IPS DF 6.9 (cell line): ENCODE results near the gene ZC3H12A.

Source experiments
- DNase-seq: peaks from one replicate; pipeline ENCODE4 v3.0.0-alpha.2; 2013; ENCODE audit warnings: low read depth, low spot score
- H3K27ac ChIP-seq: one replicate; pipeline ENCODE4 v1.5.1; 2013; ENCODE audit warnings: low read length, control low read depth
- H3K27me3 ChIP-seq: 2 replicates; pipeline ENCODE4 v1.6.1; 2013; ENCODE audit warnings: mild to moderate bottlenecking, low read length; ENCODE audit not compliant: control insufficient read depth, insufficient read depth
- H3K36me3 ChIP-seq: 2 replicates; pipeline ENCODE4 v1.6.1; 2013; ENCODE audit warnings: low read length; ENCODE audit not compliant: control insufficient read depth, insufficient read depth
- H3K4me1 ChIP-seq: 2 replicates; pipeline ENCODE4 v1.6.1; 2013; ENCODE audit warnings: low read length; ENCODE audit not compliant: control insufficient read depth, insufficient read depth
- H3K4me3 ChIP-seq: 2 replicates; pipeline ENCODE4 v1.5.1; 2013; ENCODE audit warnings: mild to moderate bottlenecking, low read length
- H3K9me3 ChIP-seq: 2 replicates; pipeline ENCODE4 v1.6.1; 2013; ENCODE audit warnings: low read length, inconsistent platforms; ENCODE audit not compliant: control insufficient read depth, insufficient read depth
- WGBS: extraction: QIAGEN DNeasy Blood & Tissue Kit; methylation state at CpG from one replicate; pipeline ENCODE4 v1.1.7; 2013; ENCODE audit warnings: mixed read lengths, missing lambda C conversion rate; ENCODE audit not compliant: insufficient read length, insufficient coverage; 5-methylcytosine and 5-hydroxymethylcytosine counted together

ZC3H12A gene

DNA sequence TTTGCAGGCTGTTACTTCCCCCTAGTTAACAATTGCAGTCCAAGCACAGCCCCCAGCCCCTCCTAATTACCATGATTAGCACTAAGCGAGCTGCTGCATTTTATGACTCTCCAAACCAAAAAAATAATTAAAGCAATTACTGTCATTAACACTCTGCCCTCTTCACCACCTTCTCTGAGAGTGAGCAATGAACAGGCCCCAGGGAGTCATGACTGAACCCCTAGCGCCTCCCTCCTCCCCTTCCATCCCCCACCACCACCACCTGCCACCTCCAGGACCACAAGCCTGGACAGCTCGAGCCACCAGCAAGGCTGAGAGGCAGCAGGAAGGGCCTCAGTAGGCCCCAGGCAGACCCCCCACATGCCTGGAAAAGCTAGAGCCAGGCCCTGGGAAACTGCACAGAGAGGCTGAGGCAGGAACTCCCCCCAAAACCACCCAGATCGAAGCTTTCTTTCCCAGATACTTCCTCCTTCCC, 35.5 kb upstream of the ZC3H12A start:
- no peak overlapping the region for H3K27ac ChIP-seq
- H3K36me3 ChIP-seq: no peaks in the 10 kb centered on the region
- no peak overlapping the region for H3K4me3 ChIP-seq
- H3K9me3 ChIP-seq: no peaks in the 10 kb centered on the region
- DNase-seq: no peak
- H3K4me1 ChIP-seq: no peaks in the 10 kb centered on the region
- WGBS: no CpG with 5 or more reads among the region's 4 CpGs
- no peaks in the 10 kb centered on the region for H3K27me3 ChIP-seq

- H3K27me3 ChIP-seq: no peaks in the 10 kb centered on the region
Observed at GRCh38 chr1:37439349-37439995, 34.9 kb upstream of the ZC3H12A start.

GRCh38 chr1:37441490-37441889, 32.9 kb upstream of the ZC3H12A start:
- Histone ChIP-seq H3K27me3 (no peaks in the 10 kb centered on the region), H3K9me3 (no peaks in the 10 kb centered on the region), H3K27ac (no peak overlapping the region), H3K36me3 (no peaks in the 10 kb centered on the region), H3K4me1 (no peaks in the 10 kb centered on the region), H3K4me3 (no peak overlapping the region)
- no peak for DNase-seq
- WGBS: no CpG with 5 or more reads among the region's 10 CpGs

More at GRCh38 chr1:37439349-37439995, 34.9 kb upstream of the ZC3H12A start:
- H3K4me3 ChIP-seq: no peak overlapping the region
- no peaks in the 10 kb centered on the region for H3K4me1 ChIP-seq
- no CpG with 5 or more reads among the region's 2 CpGs for WGBS
- no peak for DNase-seq
- no peaks in the 10 kb centered on the region for H3K36me3 ChIP-seq
- H3K27ac ChIP-seq: no peak overlapping the region
- H3K9me3 ChIP-seq: no peaks in the 10 kb centered on the region

- Histone ChIP-seq H3K36me3 (no peaks in the 10 kb centered on the region), H3K4me1 (no peaks in the 10 kb centered on the region), H3K9me3 (no peaks in the 10 kb centered on the region), H3K27me3 (no peaks in the 10 kb centered on the region), H3K4me3 (no peak overlapping the region), H3K27ac (no peak overlapping the region)
- WGBS: no CpG with 5 or more reads among the region's 4 CpGs
- DNase-seq: no peak
Observed at GRCh38 chr1:37442139-37442538, 32.2 kb upstream of the ZC3H12A start.

- no CpG with 5 or more reads among the region's 2 CpGs for WGBS
- Histone ChIP-seq H3K27me3 (no peaks in the 10 kb centered on the region), H3K4me3 (no peak overlapping the region), H3K4me1 (no peaks in the 10 kb centered on the region), H3K27ac (no peak overlapping the region), H3K9me3 (no peaks in the 10 kb centered on the region), H3K36me3 (no peaks in the 10 kb centered on the region)
- DNase-seq: no peak
Observed at GRCh38 chr1:37442644-37443043, 31.7 kb upstream of the ZC3H12A start.

DNA sequence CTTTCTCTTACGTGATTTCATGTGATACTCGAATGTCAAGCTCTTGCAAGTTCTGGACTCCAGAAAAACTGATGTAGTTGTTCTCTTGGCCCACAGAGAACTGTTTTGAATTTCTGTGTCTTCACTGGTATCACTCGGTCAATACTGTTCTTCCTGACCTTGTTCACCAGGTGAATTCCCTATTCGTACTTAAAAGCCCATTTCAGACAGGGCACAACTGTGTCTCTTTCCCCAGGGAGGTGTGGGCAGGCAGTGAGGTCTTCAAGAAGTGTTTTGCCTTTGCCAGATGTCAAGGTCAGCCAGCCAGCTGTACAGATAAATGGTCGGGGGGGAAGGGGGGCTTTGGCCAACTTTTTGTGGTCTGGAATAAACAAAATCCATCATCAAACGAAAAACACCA, 27.5 kb upstream of the ZC3H12A start:
- no peaks in the 10 kb centered on the region for H3K27me3 ChIP-seq
- no CpG with 5 or more reads among the region's 6 CpGs for WGBS
- H3K27ac ChIP-seq: no peak overlapping the region
- no peak overlapping the region for H3K4me3 ChIP-seq
- H3K36me3 ChIP-seq: no peaks in the 10 kb centered on the region
- DNase-seq: no peak
- H3K4me1 ChIP-seq: peaks cover 8% of the 10 kb centered on the region; the same call in 1 of the 2 replicates
- no peaks in the 10 kb centered on the region for H3K9me3 ChIP-seq

GRCh38 chr1:37448185-37448584, 26.2 kb upstream of the ZC3H12A start:
- H3K36me3 ChIP-seq: no peaks in the 10 kb centered on the region
- no peak overlapping the region for H3K4me3 ChIP-seq
- peaks cover 8% of the 10 kb centered on the region; the same call in 1 of the 2 replicates for H3K4me1 ChIP-seq
- WGBS: no CpG with 5 or more reads among the region's 2 CpGs
- H3K9me3 ChIP-seq: no peaks in the 10 kb centered on the region
- H3K27ac ChIP-seq: no peak overlapping the region
- no peak for DNase-seq
- H3K27me3 ChIP-seq: no peaks in the 10 kb centered on the region

DNA sequence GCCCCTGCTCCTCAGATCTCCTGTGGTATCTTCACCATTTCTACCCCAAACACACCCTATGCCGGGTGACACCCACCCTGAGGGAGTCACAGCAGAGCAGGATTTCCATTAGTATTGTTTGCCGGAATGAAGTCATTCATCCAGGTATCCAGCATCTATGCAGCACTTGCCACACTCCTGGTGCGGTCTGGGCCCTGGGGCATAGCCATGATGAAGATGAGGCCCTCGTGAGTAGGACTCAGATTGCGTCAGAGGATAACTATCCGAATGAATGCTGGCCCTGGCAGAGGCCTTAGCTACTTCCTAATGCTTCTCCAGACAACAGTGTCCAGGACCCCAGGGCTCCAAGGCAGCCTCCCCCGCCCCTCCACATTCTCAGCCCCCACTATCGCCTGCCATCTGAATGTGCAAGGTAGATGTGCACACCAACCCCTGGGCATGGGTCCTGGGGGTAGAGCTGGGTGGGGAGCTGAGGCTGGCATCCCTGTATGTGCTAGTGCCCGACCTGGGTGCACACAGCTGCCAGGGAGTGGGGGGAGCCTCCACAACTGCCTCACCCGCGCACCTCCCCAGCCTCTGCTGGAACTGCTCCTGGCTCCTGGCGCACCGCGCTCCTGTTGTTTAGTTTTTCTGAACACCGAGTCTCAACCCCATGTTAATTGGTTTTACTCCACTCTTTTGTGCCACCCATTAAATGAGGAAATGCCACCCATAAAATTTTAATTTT, 25.5 kb upstream of the ZC3H12A start:
- peaks cover 8% of the 10 kb centered on the region; the same call in 1 of the 2 replicates for H3K4me1 ChIP-seq
- no peaks in the 10 kb centered on the region for H3K27me3 ChIP-seq
- WGBS: no CpG with 5 or more reads among the region's 15 CpGs
- H3K9me3 ChIP-seq: no peaks in the 10 kb centered on the region
- no peak overlapping the region for H3K27ac ChIP-seq
- no peak for DNase-seq
- H3K36me3 ChIP-seq: no peaks in the 10 kb centered on the region
- H3K4me3 ChIP-seq: no peak overlapping the region

DNA sequence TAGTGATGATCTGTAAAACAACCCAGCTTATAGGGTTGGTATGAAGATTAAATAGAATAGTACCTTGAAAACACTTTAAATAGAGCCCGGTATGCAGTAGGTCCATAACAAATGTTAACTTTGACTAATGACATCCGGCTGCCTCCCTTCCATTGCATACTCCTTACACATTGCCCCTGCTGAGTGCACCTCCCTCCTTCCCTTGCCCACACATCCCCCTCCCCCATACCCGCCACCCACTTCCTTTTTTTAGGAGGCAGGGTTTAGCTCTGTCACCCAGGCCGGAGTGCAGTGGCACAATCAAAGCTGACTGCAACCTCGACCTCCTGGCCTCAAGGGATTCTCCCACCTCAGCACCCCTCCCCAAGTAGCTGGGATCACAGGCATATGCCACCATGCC, 24.4 kb upstream of the ZC3H12A start:
- Histone ChIP-seq H3K27ac (no peak overlapping the region), H3K27me3 (no peaks in the 10 kb centered on the region), H3K4me3 (no peak overlapping the region), H3K4me1 (peaks cover 8% of the 10 kb centered on the region; the same call in 1 of the 2 replicates), H3K9me3 (no peaks in the 10 kb centered on the region), H3K36me3 (no peaks in the 10 kb centered on the region)
- no CpG with 5 or more reads among the region's 5 CpGs for WGBS
- DNase-seq: no peak

- Histone ChIP-seq H3K27me3 (no peaks in the 10 kb centered on the region), H3K9me3 (no peaks in the 10 kb centered on the region), H3K4me1 (peaks cover 11% of the 10 kb centered on the region; the same call in 1 of the 2 replicates), H3K36me3 (no peaks in the 10 kb centered on the region), H3K27ac (no peak overlapping the region), H3K4me3 (no peak overlapping the region)
- no CpG with 5 or more reads among the region's 6 CpGs for WGBS
- DNase-seq: no peak
Observed at GRCh38 chr1:37452416-37452815, 22.0 kb upstream of the ZC3H12A start.
